ENCODE data around the gene MTA1.

The MTA1 gene

DNA sequence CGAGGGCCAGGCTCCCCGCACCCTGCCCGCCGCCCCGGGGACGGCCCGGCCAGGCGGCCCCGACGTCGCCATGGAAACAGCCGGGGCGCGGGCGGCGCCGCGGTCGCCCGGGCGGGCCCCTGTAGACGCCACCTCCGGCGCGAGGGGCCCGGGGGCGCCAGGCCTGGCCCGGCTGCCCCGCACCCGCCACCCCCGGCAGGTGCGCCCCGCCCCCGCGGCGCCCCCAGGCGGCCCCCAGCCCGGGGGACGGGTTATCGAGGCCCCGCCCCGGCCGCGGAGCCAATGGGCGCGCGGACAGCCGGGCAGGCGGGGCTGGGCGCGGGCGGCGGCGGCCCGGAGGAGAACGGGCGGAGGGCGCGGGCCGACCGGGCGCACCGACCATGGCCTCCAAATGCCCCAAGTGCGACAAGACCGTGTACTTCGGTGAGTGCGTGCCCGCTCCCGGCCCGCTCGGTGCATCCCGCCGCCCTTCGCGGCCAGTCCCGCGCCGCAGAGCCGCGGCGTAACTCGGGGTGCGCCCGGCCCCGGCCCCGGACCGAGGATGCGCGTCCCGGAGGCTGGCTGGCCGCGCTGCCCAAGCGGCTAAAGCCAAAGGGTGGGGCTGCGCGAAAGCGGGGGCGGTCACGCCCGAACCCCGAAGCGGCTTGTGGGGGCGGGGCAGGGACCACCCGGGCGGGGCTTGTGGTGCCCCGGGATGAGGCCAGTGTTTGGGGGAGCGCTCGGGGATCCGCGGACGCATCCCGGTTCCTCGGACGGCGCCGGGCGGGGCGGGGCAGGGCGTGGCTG lies 55.0 kb downstream of the MTA1 start, which contains the start of gene CRIP2:
Gene CRIP2 (plus strand): TSS at position 339 of the 786 bp plus-strand sequence. CDS start 42 bp downstream, at position 381.
- DNase-seq (ENCODE audit: low read depth in 2 of 3, low spot score in 2 of 3): no peak

DNA sequence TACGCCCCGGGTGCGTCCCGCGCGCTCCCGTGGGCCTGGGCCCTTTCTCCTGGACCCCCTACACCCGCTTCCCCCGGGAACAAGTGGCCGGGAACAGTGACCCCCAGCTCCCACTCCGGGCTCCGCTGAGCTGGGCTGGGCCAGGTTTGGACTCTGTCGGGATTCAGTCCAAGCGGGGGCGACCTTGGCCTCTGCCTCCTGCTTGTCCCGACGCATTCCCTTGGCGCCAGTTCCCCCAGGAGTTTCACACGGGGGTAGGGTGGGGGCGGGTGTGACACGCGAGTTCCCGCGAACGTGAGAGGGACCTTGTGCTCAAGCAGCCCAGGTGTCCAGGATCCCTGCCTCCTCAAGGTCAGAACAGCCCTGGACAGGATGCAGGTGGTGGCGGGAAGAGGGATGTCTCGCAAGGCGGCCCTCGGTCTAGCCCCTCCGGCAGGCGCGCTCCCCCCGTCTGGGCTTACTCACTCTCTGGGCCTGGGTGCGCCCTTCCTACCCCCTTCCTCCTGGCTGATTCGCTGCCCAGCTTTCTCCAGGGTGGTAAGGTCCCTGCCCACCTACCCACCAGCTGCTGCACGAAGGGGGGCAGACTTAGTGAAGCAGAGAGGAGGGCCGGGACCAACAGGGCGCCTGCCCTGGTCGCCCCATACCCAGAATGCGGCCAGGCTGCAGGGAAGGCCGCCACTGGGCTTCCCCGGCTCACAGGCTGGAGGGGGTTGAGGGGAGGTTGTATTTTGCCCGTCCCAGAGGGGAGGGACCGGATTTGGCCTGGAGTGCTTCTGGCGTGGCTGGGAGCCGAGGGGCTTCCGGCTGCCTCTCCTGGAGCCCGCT lies 55.9 kb downstream of the MTA1 start:
- no peak for DNase-seq (ENCODE audit: low read depth in 2 of 3, low spot score in 2 of 3)

DNA sequence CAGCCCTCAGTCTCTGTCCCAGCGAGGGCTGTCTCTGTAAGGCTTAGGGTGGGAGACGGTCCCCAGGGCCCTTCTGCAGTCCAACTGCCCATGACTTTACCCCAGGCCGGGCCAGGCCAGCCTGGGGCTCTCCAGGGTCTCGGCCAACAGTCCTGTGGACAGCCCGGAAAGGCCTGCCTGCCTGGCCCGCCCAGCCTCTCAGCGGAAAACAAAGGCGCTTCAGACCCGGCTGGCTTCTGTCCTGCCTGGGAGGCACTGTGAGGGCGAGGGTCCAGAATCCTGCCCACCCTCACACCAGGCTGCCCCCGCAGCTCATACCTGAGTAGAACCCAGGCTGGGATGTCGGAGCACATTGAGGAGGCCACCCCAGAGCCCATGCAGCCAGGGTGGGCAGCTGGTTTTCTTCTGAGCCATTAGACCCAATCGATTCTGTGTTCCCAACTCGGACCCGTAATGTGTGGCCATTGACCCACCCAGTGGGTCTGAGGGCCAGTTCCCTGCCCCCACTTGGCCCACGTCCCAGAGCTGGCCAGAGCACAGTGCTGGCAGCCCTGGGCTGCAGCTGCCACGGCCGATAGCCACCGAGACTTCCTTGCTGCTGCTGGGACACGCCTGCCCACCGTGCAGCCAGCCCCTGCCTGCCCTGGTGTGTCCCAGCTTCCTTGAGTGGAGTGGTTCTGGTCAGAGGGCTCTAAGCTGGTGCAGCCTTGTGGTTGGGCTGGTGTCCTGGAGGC lies 56.6 kb downstream of the MTA1 start:
- DNase-seq (ENCODE audit: low read depth in 2 of 3, low spot score in 2 of 3): no peak

DNA sequence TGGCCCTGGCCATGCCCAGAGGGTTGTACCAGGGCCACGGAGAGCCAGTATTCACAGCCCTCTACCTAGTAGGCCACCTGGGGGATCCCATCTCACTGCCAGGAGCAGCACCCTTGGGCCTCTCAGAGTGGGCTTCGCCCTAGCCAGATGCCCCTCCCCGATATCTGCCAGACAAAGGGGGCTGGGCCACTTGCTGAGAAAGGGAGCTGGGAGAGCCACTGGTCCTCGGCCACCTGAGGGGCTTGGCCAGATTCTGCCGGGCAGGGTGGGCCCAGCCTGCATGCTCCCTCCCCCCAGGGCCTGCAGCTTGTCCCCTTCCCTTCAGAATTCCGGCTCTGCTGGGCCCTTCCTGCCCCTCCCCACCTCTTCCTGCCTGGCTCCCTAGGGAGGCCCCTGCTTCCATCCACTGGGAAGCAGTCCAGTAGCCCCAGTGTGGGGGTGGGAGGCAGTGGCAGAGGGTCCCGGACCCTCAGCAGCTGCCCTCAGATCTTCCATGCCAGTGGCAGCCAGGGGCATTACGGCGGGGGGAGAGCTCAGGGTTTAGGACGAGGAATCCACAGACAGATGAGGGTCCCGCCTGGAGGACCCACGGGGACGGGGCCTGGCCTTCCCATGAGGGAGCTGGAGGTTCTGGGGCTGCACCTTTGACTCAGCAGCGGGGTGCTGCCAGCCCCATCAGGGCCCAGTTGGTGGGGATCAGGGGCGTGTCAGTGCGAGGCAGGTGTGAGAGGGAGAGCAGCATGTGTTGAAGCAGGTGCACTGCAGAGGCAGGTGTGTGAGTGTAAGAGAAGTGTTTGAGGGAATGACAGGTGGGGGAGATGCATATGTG lies 57.4 kb downstream of the MTA1 start:
- no peak for DNase-seq (ENCODE audit: low read depth in 2 of 3, low spot score in 2 of 3)

DNA sequence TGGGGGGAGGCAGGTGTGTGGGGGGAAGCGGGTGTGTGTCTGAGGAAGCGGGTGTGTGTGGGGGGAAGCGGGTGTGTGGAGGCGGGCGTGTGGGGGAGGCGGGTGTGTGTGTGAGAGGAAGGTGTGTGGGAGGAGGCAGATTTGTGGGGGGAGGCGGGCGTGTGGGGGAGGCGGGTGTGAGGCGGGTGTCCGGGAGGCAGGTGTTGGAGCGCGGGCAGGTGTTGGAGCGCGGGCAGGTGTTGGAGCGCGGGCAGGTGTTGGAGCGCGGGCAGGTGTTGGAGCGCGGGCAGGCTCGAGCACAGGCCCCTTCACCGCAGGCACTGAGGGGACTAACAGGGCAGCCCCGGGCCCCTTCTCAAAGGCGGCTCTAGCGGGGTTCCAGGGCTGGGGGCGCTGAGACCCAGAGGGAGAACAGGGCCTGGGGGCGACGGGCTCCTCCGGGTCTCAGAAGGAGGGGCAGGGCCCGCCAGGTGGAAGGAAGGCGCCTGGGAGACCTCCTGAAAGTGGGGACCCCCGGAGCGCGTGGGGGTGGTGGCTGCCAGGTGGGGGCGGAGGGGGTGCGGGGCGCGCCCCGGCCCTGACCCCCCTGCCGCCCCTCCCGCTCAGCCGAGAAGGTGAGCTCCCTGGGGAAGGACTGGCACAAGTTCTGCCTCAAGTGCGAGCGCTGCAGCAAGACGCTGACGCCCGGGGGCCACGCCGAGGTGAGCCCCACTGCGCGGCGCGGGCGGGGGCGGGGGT lies 58.2 kb downstream of the MTA1 start:
- no peak for DNase-seq (ENCODE audit: low read depth in 2 of 3, low spot score in 2 of 3)

DNA sequence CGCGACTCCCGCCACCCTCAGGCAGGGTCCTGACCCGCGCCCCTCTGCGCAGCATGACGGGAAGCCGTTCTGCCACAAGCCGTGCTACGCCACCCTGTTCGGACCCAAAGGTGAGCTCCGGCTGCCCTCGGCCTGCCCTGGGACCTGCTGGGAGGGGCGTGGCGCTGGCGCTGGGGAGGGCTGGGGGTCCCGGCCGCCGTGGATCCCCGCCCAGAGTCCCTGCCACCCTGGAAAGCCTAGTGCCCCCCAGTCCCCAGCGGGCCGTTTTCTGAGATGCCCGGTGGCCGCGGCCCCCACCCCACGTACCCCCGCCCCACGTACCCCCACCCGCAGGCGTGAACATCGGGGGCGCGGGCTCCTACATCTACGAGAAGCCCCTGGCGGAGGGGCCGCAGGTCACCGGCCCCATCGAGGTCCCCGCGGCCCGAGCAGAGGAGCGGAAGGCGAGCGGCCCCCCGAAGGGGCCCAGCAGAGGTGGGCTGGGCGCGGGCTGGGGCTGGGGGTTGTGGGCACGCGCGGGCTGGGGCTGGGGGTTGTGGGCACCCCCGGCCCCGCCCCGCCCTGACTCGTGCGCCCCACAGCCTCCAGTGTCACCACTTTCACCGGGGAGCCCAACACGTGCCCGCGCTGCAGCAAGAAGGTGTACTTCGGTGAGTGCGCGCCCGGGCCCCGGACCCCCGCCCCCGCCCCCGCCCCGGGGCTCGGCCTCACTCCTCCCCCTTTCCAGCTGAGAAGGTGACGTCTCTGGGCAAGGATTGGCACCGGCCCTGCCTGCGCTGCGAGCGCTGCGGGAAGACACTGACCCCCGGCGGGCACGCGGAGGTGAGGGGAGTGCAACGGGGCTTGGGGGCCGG lies 59.0 kb downstream of the MTA1 start:
- DNase-seq (ENCODE audit: low read depth in 2 of 3, low spot score in 2 of 3): no peak

DNA sequence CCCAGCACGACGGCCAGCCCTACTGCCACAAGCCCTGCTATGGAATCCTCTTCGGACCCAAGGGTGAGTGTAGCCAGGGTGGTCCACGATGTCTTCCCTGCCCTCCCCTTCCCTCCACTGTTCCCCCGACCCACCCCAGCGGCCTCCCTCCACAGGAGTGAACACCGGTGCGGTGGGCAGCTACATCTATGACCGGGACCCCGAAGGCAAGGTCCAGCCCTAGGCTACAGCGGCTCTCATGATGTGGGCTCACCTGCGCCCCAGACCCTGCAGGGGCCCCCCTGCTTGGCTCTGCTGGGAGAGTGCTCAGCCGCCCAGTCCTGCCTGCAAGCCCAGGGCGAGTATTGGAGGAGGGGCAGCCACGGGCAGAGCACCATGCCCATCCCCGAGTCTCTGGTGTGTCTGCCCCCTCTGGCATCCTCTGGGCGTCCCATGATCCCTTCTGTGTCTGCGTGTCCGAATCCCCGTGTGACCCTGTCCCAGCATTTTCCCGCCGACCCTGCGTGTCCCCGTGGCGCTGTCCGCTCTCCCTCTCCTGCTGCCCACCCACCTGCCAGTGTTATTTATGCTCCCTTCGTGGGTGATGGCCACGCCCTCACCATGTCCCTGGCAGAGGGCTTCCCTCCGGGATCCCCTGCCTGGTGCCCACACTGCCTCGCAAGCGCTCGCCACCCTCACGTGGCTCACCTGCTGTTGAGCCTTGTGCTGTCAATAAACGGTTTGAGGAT lies 60.0 kb downstream of the MTA1 start:
- DNase-seq (ENCODE audit: low read depth in 2 of 3, low spot score in 2 of 3): no peak

DNA sequence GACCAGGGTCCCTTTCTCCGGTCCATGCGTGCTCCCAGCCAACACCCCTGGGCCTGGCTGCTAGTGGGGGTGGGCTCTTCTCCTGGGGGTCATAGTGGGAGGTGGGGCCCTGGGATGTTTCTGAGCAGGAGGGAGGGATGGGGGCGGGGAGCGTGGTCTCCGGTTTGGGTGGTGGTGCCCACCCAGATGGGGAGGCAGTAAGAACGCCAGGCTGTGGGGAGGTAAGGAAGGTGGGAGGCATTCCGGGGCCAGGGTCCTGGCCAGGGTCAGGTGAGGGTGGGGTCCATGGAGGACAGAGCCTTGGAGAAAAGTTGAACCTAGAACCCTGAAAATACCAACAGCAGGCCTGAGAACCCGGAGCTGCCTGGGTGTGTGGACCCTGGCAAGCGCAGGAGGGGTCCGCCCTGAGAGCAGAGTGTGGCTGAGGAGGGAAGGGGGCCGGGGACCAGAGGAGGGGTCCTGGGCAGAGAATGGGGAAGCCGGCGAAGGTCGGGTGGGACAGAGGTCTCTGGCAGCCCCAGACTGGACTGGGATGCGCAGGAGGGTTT lies 60.6 kb downstream of the MTA1 start:
- DNase-seq (ENCODE audit: low read depth in 2 of 3, low spot score in 2 of 3): no peak

DNA sequence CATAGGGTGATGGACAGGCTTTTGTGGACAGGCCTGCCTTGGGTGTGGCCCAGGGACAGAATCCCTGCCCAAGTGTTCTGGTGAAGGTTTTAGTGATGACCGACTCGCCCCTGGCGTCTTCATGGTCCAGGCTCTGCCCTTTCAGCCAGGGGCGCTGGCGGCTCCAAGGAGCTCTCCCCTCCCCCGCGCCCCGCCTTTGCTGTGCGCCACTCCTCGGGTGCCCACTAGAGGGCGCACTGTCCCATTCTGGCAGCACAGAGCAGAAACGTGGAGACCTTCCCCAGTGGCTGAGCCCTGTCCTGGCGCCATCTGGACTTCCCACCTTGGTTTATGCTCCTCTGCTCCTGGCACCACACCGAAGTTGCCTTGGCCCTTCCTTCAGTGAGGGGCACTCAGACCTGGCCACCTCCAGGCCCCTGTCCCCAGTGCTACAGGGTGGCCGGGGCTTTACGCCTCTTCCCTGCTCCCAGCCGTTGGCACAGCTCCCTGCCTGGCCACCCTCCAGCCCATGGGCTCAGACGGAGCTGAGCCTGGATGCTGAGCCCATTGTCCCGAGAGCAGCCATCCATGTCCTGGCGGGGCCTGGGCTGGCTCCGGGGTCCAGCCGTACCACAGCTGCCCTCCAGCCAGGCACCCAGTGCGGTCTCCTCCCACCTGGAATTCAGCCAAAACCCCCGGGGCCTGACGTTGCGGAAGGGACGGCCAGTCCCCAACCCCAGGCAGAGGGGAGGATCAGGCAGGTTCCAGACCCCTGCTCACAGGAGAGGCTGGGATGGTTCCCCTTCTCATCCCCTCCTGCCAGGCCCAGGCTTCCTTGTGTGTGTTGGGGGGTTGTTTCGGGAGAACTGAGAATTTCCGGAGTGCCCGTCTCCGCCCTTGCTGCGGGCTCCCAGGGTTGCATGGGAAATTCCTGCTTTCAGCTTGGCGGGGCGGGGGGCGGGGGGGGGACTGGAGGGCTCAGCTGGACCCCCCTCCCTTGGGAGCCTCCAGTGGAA lies 61.5 kb downstream of the MTA1 start:
- peak; percentile 83 to 95 (median 94) for DNase-seq (ENCODE audit: low read depth in 2 of 3, low spot score in 2 of 3)

DNA sequence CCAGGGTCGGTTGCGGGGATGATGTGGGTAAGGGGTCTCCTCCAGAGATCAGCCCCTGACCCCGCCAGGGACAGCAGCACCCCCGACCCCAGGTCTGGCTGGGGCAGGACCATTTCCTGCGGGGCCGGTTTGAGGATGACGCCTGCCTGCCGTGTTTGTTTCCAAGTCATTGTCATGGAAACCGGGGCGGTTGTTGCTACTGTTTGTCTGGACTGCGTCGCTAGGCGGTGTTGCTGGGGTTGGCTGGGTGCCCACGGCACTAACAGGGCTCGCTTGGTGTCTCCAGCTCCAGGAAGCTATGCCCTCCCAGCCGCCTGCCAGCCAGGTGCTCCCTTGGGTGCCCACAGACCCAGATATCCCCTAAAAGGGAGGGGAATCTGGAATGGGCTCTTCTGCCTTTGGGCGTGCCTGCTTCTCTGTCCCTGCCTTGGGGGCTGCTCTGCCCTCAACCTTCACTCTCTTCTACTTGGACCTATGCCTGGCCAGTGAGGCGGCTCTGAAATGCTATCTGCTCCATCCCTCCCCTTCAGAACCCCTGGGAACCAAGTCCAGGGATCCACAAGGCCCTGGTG lies 62.3 kb downstream of the MTA1 start:
- DNase-seq (ENCODE audit: low read depth in 2 of 3, low spot score in 2 of 3): peak; percentile 74 to 87 (median 78)

DNA sequence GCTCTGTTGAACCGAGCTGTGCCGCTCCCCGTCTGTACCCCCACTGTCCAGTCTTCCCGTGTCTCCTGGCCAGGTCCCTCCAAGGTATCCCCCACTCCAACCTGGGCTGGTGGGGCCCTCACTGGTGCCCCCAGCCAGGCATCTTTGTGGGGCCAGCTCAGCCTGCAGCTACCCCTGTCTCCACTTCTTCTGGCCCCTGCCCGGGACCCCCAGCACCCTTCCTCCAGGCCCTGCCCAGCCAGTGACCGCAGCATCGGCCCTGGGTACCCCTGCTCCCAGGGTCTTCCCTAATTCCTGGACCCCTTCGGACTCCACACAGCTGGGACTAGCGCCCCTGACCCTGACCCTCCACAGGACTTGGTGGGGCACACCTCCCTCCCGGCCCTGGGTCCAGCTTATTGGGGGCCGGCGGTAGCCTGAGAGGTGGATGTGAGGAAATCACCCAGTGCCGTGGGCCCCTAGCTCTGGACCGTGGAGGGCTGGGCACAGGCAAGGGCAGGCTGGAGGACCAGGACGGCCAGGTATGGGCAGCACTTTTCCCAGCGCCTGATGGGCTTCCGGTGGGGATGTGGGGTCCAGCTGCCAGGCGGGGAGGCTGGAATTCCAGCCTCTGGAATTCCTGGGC lies 63.0 kb downstream of the MTA1 start:
- no peak for DNase-seq (ENCODE audit: low read depth in 2 of 3, low spot score in 2 of 3)

DNA sequence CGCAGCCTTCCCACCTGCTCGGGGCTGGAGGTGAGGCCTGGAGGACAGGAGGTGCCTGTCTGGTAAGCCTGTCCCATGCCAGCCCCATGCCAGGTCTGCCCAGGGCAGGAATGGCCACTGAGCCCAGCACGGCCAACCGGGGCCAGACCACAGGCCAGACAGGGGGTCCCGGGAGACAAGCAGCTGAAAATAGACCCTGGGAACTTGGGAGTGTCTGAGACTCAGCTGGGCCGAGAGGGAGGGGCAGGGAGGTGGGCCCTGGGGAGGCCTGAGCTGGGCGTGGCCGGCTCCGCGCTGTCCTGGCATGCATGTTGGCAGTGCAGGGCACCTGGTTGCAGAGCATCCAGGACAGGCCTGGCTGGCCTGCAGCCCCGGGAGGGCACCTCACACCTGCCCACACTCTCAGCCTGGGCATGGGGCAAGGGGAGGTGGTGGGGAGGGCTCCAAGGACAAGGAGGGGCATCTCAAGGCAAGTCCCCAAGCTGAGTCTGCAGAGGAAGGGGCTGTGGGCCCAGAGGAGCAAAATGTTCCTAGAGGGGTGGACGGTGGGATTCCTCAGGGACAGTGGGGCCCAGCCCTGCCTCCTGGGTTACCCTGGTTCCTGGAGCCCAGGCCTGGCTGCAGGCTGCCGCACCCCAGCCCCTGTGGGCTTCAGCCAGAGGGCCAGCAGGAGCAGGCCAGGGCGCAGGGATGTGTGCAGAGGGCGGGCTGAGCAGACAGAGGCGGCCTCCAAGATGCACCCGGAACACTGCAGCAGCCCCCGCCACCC lies 63.9 kb downstream of the MTA1 start:
- no peak for DNase-seq (ENCODE audit: low read depth in 2 of 3, low spot score in 2 of 3)

DNA sequence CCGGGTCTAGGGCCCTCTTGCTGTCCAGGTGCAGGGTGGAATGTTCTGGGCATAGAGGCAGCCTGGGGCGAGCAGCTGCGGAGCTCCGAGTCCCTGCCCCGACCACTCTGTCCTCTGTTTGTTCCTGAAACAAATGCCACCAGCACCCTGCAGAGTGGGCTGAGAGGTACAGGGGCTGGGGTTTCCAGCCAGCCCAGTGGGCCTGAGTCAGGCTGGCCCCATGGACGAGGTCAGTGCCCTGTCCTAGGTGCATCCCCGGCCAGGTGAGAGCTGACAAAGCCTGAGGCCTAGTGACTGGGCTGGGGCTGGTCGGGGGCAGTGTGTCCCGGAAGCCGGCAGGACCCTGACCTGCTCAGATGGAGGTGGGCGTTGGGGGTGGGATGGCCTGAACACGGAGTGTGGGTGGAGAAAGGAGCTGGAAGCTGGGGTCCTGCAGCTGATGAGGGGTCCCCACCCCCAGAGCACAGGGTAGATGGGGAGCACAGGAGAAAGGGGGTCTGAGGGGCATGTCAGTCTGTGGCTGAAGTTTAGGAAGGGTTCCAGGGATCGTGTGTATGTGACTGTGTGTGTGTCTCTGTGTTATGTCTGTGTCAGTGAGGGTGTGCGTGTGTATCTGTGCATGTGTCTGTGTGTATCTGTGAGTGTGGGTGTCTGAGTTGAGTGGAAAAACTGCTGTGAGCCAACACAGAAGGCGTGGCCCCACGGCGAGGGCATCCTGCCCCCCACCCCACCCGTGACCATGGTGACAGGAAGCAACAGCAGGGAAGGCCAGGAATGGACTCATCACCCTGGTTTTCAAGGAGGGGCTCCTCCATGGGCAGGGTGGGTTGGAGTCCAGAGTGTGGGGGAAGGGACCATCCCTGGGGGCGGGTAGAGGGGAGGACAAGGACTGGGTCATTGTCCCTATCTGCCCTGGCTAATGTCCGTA lies 64.7 kb downstream of the MTA1 start:
- no peak for DNase-seq (ENCODE audit: low read depth in 2 of 3, low spot score in 2 of 3)

DNA sequence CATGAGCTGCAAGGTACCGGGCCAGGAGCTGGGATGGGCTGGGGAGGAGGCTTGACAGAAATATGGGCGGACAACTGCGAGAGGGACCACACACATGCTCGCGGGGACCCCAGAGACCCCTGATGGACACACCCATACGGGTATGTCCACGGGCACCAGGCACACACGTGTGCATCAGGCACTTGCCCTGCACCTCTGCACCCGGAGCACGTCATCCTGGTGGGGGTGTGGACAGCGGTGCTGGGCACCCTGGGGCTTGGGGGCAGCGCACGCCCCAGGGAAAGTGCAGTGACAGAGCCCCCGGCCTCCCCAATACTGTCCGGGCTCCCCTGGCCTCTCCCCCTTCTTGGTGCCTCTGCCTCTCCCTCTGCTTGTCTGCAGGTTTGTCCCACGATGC lies 65.4 kb downstream of the MTA1 start:
- no peak for DNase-seq (ENCODE audit: low read depth in 2 of 3, low spot score in 2 of 3)
